ENCODE data around the gene TLE3.

GRCh38 chr15:70036585-70037291 lies 61.0 kb downstream of the TLE3 start:
- TF ChIP-seq CTCF (CRISPR knock-in tag; IDR thresholded peaks at IDR 0.05) (no peak), PBX3 (CRISPR knock-in tag; IDR thresholded peaks at IDR 0.05; ENCODE audit: borderline replicate concordance) (no peak), RBAK (CRISPR knock-in tag; IDR thresholded peaks at IDR 0.05) (no peak), SIN3A (IDR thresholded peaks at IDR 0.05; ENCODE audit: borderline replicate concordance, low read depth, low read length) (no peak), EZH2 (conservative IDR thresholded peaks at IDR 0.05; ENCODE audit: low read depth, low read length) (no peak), TCF7 (IDR thresholded peaks at IDR 0.05; ENCODE audit: low read depth) (no peak), NFE2L2 (IDR thresholded peaks at IDR 0.05; ENCODE audit: low read length) (no peak), ELF4 (CRISPR knock-in tag; IDR thresholded peaks at IDR 0.05; ENCODE audit: borderline replicate concordance) (no peak), PLSCR1 (CRISPR knock-in tag; IDR thresholded peaks at IDR 0.05; ENCODE audit: borderline replicate concordance) (no peak)
